Stimulated activated CD4-positive, alpha-beta T cell treated with anti-CD3 and anti-CD28 coated beads, Interleukin-12 subunit alpha, Interleukin-12 subunit beta, amount 100 ng/mL, for 48 hours (primary cell): ENCODE results near the gene MSI2.

ENCODE experiments used
- DNase-seq, 3 donors: peaks; one replicate each; pipeline ENCODE4 v3.0.0-alpha.2; 2020; ENCODE audit warnings: low read depth in 2 of 3, low spot score in 1 of 3

Gene MSI2

DNA sequence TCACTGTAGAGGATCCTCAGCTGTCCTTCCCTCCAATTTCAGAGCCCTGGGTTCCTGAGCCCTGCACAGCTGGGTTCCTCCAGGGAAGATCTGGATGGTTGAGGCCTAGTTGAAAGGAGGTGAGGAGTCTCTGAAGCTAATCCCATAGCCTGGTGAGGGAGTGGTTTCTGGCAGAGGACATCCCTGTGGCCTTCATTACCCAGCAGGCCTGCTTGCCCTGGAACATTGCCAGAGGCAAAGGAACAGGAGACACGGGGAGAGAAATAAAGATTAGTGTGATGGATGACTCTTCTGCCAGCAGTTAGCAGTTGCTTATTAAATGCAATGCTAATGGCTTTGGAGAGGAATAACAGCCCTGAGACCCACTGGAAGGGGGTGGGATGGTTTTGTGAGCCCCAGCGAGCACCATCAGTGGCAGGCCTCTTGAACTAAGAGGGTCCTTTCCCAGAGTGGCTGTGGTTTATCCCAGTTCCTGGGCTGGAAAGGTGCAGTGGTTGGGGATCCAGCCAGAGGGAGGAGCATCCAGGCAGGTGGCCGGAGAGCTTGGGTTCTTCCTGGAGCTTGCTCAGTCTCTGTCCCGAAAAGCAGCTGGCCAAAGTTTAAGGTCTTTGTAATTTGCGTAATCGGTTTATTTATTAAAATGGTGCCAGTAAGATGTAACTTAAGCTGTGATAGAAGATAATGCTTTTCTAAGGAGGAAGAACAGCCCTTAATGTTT lies 279.1 kb downstream of the MSI2 start:
- DNase-seq, result no peak

DNA sequence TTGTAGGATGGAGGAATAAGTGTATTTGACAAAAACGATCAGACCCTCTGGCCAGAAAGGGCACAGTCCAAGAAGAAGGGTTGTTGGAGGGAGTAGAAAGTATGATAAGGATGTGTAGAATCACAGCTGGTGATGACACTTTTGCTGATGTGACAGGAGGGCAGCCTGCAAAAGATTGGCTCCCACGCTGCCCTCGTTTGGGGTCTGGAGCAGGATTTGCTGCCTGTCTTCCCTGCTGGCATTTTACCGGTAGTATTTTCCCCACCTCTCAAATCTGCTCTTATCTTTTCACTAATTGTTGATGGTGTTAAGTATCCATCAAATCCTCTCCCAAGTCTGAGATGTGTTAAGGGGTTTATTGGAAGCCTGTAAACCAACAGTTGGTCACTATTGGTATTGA lies 280.0 kb downstream of the MSI2 start:
- no peak for DNase-seq

DNA sequence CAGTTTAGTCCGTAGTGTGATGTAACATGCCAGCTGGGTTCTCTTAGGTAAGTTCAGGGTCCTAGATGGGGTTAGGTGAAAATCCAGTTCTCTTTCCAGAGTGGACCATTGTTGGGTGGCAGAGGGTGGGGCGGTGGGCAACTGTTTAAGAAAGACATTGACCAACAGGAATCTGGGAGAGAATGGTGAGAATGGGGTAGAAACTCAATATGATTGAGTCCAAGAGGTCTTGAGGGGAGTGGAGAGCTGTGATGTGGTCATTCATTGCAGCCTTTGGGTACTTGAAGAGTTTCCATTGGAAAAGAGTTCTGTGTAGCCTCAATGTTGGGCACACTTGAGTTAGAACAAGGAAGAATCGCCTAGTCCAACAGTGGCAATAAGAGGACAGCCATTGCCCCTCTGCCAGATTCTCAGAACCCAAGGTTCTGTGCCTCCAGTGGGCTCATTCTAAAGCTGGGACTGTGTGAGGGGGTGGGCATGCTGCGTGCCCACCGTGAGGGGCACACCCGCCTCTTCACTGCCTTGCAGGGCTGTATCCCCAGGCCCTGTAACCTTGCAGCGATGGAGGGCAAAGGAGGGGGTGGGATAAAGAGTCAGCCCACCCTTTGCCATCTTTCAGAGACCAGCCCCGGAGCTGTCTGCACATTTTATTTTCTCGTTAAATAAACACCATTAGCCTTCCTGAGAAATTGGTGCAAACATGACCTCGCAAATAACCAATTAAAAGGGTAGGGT lies 280.6 kb downstream of the MSI2 start:
- DNase-seq, result no peak

- no peak for DNase-seq
Observed at GRCh38 chr17:57537524-57538410, 281.4 kb downstream of the MSI2 start.

GRCh38 chr17:57538736-57539456 lies 282.6 kb downstream of the MSI2 start:
- DNase-seq, result no peak

GRCh38 chr17:57539529-57540301 lies 283.4 kb downstream of the MSI2 start:
- DNase-seq, result no peak

DNA sequence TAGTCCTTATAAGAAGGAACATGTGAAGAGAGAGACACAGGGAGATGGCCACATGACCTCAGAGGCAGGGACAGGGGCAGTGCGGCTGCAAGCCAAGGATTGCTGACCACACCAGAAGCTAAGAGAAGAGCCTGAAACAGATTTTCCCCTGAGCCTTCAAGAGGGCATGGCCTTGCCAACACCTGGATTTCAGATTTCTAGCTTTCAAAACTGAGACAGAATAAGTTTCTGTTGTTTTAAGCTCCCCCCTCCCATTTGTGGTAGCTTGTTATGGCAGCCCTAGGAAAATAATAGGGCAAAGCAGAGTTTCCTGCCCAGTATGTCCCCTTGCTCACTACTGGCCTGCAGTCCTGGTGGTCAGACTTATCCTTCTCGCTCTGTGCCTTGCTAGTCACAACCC lies 284.3 kb downstream of the MSI2 start:
- DNase-seq, result no peak

GRCh38 chr17:57541049-57541448 lies 284.7 kb downstream of the MSI2 start:
- DNase-seq, result no peak

DNA sequence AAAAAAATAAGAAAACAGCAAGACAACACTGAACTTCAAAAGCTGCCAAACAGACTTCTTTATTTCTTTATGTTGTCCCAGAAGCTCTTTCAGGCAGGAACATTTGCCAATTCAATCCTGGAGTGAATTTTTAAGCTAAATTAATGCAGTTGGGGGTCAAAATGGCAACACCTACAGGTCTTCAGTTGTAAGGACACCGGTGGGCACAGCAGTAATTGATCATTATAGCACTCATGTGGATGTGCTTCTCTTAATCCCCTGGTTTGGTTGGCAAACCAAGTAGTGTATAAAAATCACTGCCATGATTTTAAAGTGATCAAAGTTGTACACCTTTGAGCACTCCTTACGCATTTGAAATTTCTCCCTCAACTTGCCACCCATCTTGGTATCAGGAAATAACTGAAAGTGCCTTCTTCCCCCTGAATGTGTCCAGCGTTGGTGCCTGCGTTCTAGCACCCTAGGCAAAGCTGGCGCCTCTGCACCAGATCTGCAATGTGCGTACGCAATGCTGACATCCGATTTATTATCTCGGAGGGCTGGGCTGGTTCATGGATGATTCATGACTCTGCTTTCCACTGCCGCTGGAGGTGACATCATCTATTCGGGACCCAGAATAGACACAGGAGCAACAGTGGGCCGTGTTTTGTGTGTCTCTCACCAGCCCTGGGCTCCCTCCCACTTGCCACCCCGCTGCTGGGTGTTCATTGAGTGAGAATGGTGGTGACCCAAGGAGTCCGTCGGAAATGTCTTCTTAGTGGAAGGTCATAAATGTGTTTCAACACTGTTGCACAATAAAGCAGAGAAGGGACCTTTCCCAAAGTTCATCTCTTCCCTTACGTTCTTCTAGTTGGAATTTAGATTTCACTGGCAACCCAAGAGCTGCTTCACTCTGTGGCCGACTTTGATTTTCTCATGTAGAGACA lies 285.4 kb downstream of the MSI2 start:
- no peak for DNase-seq

DNA sequence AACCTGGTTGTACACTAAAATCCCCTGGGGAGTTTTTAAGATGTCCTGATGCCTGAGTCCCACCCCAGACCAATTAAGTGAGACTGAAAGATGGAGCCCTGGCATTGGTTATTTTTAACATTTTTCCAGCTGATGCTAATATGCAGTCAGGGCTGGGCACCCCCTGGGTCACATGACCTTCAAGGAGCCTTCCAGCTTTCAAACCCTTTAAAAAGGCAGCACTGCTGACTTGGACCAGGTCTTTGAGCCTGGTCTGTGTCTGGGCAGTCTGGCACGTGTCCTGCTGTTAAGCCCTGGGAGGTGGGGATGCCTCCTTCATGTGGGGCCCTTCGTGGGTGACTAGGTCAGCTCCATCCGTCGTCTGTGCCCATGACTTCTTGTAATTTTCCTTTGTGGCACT lies 286.2 kb downstream of the MSI2 start:
- no peak for DNase-seq

GRCh38 chr17:57543230-57543629 lies 286.9 kb downstream of the MSI2 start:
- no peak for DNase-seq

- DNase-seq, result no peak
Observed at GRCh38 chr17:57544401-57544800, 288.1 kb downstream of the MSI2 start.

DNA sequence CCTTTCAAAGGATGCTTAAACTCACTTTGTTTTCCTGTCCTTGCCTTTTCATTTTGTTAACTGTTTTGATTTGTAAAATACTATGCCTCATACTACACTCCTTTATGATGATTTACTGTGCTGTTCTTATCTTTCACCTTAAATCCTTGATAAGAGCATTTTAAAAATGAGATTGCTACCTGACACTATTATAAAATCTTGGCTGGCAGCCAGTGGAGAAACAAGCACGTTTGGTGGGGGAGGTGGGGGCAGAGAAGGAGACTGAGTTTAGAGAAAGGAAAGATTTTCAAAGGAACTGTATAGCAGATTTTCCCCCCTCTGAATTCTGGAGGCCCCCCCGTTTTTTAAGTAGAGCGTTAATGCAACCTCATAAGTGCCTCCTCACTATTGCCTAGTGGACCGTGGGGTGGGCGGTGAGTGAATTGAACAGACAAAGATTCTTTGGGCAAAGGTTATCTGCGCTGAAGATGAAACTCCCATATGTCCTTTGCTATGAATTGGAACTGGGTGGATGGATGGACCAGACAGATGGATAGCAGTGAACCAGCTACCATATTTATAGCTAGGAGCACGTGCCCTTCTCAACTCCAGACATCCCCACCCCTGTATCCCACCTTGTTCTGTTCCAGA lies 288.6 kb downstream of the MSI2 start:
- DNase-seq, result no peak

GRCh38 chr17:57545731-57546342 lies 289.5 kb downstream of the MSI2 start:
- no peak for DNase-seq

DNA sequence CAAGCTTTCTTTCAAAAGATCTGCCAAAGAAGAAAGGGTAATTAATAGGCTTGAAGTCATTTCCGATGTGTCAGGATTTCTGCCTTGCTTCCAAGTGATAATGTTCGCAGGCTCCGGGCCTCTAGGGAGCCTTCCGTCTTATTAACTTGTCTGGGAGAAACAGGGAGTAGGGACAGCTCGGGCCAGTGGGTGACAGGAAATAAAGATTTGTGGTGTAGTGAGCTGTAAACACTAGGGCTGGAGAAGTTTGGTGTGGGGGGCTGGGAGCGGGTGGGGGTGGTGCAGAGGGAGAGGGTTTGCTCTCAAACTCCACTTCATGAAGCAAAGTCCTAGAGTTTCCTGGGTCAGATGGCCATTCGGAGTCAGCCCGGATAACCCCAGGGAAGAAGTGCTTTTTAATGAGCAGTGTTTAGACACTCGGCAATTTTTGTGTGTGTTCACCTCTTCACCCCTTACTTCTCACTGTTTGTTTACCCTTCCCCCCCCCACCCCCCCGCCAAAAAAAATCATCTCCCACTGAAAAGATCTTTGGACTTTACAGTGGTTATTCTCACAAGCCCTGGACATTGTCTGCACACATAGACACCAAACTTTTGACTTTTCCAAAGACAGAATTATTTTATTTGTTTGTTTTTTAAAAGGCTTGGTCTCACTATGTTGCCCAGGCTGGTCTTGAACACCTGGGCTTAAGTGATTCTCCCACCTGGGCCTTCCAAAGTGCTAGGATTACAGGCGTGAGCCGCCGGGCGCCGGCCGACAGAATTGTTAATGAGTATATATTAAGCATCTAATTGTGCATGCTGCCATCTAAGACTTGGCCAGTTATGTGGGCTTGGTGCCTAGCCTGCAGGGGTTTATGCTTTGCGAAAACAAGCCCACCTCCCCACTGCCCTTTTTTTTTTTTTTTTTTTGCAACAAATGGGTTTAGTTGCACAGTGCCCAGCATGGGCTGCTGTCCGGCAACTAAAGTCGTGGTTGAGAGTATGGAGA lies 292.4 kb downstream of the MSI2 start:
- no peak for DNase-seq

DNA sequence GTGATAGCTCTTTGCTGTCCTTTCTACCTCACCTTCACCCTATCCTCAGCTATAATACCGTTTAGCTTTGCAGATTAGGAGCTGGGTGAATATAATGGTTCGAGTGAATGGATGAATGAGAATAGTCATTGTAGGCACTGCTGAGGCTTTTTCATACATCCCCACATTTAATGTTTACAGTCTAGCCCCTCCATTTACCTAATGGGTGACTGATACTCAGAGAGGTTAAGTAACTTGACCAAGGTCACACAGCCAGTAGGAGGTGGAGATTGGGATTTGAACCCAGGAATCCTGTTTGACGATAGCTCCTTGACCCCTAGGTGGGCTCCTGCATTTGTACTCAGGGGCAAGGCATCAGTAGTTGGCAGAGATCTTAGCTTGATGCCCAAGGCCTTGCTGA lies 293.1 kb downstream of the MSI2 start:
- no peak for DNase-seq

DNA sequence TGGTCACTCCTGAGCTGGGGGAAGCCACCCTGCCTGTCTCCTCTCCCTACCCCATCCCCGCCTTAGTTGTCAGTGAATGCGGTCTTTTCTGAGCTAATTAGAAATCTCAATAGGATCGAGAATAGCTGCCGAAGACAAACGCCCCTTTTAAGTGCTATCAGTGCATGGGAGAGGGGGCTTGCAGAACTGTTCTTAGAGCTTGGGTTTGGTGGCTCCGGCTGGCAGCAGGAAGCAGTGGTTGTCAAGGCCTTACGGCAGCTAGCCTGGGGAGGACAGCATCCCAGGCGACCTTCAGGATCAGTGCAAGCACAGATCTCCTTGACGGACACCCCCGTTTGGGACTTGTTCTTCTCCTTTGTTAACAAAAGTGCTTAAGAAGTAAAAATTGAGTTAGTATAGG lies 293.7 kb downstream of the MSI2 start:
- no peak for DNase-seq
